ENCODE results near the gene CFD.

DNA sequence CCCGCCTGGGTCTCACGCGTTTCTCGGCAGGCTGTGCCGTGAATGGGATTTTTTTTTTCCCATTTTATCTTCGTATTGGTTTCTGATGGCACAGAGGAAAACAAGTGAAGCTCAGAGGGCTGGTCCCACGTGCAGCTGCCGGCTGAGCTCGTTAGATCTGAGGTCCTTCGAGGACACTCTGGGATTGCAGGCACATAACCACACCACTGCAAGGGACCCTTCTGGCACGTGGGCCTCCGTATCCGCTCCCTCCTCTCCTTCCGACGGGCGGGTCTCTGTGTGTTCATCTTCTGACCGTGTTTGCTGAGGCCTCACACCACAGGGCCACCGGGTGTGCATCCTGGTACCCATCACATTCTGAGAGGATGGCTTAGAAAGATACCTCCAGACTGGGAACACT is 16.6 kb downstream of the CFD start:
- TF ChIP-seq, protein P1, sequence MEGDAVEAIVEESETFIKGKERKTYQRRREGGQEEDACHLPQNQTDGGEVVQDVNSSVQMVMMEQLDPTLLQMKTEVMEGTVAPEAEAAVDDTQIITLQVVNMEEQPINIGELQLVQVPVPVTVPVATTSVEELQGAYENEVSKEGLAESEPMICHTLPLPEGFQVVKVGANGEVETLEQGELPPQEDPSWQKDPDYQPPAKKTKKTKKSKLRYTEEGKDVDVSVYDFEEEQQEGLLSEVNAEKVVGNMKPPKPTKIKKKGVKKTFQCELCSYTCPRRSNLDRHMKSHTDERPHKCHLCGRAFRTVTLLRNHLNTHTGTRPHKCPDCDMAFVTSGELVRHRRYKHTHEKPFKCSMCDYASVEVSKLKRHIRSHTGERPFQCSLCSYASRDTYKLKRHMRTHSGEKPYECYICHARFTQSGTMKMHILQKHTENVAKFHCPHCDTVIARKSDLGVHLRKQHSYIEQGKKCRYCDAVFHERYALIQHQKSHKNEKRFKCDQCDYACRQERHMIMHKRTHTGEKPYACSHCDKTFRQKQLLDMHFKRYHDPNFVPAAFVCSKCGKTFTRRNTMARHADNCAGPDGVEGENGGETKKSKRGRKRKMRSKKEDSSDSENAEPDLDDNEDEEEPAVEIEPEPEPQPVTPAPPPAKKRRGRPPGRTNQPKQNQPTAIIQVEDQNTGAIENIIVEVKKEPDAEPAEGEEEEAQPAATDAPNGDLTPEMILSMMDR (conservative IDR thresholded peaks at IDR 0.05; ENCODE audit: low read length): no peak
- no peak for TF ChIP-seq EZH2phosphoT487 (IDR thresholded peaks at IDR 0.05; ENCODE audit: borderline replicate concordance)
